A673 (cell line): ENCODE measurements around the gene RRP7A.

Experiments used
- CTCF ChIP-seq: fragments of 300-800, 200-600 bp; sonication (generic); conservative IDR thresholded peaks from 2 replicates; pipeline ENCODE4 v1.5.1; 2017; ENCODE audit warnings: low read depth, mild to moderate bottlenecking, antibody characterized with exemption, low read length, moderate library complexity, mixed read lengths
- EZH2 ChIP-seq: fragments of 200-600 bp; sonication (generic); IDR thresholded peaks from 2 replicates; pipeline ENCODE4 v1.6.1; 2017; ENCODE audit warnings: borderline replicate concordance, low read depth, mild to moderate bottlenecking, mixed read lengths, antibody characterized with exemption, low read length; ENCODE audit not compliant: poor library complexity, severe bottlenecking

DNA sequence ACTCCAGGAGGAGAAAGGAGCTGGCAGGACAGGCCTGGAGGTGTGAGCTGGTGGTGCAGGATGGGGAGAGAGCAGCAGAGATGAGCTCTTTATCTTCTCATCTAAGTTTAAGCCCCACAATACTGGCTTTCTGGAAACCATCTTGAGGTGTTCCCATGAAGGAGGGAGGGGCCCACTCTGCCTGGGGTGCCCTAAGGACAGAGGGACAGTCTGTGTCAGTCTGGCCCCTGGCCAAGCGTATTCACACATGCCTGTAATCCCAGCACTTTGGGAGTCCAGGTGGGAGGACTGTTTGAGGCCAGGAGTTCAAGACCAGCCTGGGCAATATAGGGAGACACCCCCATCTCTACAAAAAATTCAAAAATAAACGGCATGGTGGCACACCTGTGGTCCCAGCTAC lies 43.1 kb upstream of the RRP7A start:
- TF ChIP-seq EZH2: no peak
- no peak for TF ChIP-seq CTCF
